Kidney (tissue), 14 donors: ENCODE data around the gene RHOT1. TPM values are rescaled to one million over a fixed set of nuclear protein-coding genes. Genes with fewer than 3 reads are reported as not detected.

Source experiments
- DNase-seq, 5 donors: peaks; one replicate each; pipeline ENCODE4 v3.0.0-alpha.2; 2013 to 2020
- FAIRE-seq: peaks from 2 replicates; lab custom pipeline; 2012; peaks lifted over from hg19 to GRCh38; lab: Jason Lieb, UNC
- H3K27ac ChIP-seq, 2 donors: one replicate each; pipeline ENCODE4 v1.7.0; 2013; ENCODE audit warnings: low read depth in 2 of 2, low read length in 2 of 2, inconsistent platforms in 1 of 2
- H3K27me3 ChIP-seq: one replicate; pipeline ENCODE4 v1.7.1; 2013; ENCODE audit warnings: low read length, inconsistent platforms; ENCODE audit not compliant: control insufficient read depth, insufficient read depth
- H3K36me3 ChIP-seq, 3 donors: one replicate each; pipeline versions ENCODE4 v1.7.0 to v1.7.1; 2013; ENCODE audit warnings: low read length in 3 of 3, control low read depth in 1 of 3, inconsistent platforms in 1 of 3; ENCODE audit not compliant: insufficient read depth in 3 of 3, control insufficient read depth in 2 of 3
- H3K4me1 ChIP-seq, 3 donors: one replicate each; pipeline versions ENCODE4 v1.7.0 to v1.7.1; 2013; ENCODE audit warnings: low read length in 3 of 3, inconsistent platforms in 1 of 3, low read depth in 1 of 3; ENCODE audit not compliant: control insufficient read depth in 2 of 3, insufficient read depth in 2 of 3
- H3K4me3 ChIP-seq, 3 donors: one replicate each; pipeline versions ENCODE4 v1.7.0 to v1.8.1; 2013; ENCODE audit warnings: low read length in 3 of 3, control low read depth in 1 of 3, inconsistent platforms in 1 of 3
- H3K9ac ChIP-seq, 3 donors: one replicate each; pipeline versions ENCODE4 v1.7.0 to v1.7.1; 2013; ENCODE audit warnings: low read length in 3 of 3, control low read depth in 1 of 3, inconsistent platforms in 1 of 3
- H3K9me3 ChIP-seq, 3 donors: one replicate each; pipeline versions ENCODE4 v1.7.0 to v1.7.1; 2013; ENCODE audit warnings: low read length in 3 of 3, control low read depth in 1 of 3, inconsistent platforms in 1 of 3; ENCODE audit not compliant: control insufficient read depth in 2 of 3, insufficient read depth in 1 of 3
- CTCF ChIP-seq: IDR thresholded peaks from 3 replicates; pipeline ENCODE4 v1.5.1; 2012; ENCODE audit warnings: mild to moderate bottlenecking, moderate library complexity, borderline replicate concordance; ENCODE audit not compliant: insufficient read depth; ENCODE audit errors: extremely low read depth
- intact Hi-C: fragments of 100-400 bp; cut with DNase I; formaldehyde crosslinking; loops from one replicate; pipeline ENCODE4 v1.11.1; 2022
- polyA plus RNA-seq: library from polyadenylated mRNA; stranded (reverse); fragments of 350-450 nt; fragmentation: Illumina TruSeq; extraction: RNeasy Lipid Tissue Mini Kit (QIAGEN cat#74804); gene quantifications from one replicate; pipeline ENCODE4 v1.2.3, GENCODE V29; 2014; ENCODE audit warnings: low read depth, low replicate concordance; ENCODE audit not compliant: insufficient read depth
- total RNA-seq: library from RNA; stranded (reverse); fragmentation: NEBNext Ultra II Directional; extraction: Animal tissue kit (Norgen Biotek cat#: 25700); gene quantifications from one replicate; pipeline ENCODE4 v1.2.1, GENCODE V29; 2021
- donor health status: control.
- donor health status: control.
- donor health status: control.
- donor health status: control.
- donor health status: control.
- donor health status: DM: yes; HTN: yes; CAD: no.
- donor health status: Normal renal cell carcinoma (clear cell type).

RHOT1 gene
- total and polyA plus RNA-seq, 2 donors from 2014 or later, result 25.6 to 30.4 TPM

GRCh38 chr17:32258383-32259140 is 116.3 kb downstream of the RHOT1 start:
- FAIRE-seq, result no peak
- Histone ChIP-seq H3K4me1 (peaks cover 0 to 6% (median 4%) of the 10 kb centered on the region in 3 donors), H3K27ac (no peak overlapping the region), H3K36me3 (no peaks in the 10 kb centered on the region), H3K27me3 (no peaks in the 10 kb centered on the region), H3K9ac (no peak overlapping the region), H3K9me3 (no peaks in the 10 kb centered on the region), H3K4me3 (no peak overlapping the region)
- intact Hi-C loops, result no loop called here
- DNase-seq, result peak in 1 of 5 donors; percentile 14
- no peak for TF ChIP-seq CTCF

GRCh38 chr17:32259586-32259985 is 117.3 kb downstream of the RHOT1 start:
- Histone ChIP-seq H3K4me1 (peaks cover 0 to 6% (median 4%) of the 10 kb centered on the region in 3 donors), H3K36me3 (no peaks in the 10 kb centered on the region), H3K27me3 (peaks cover 3% of the 10 kb centered on the region), H3K4me3 (no peak overlapping the region), H3K9me3 (no peaks in the 10 kb centered on the region), H3K9ac (no peak overlapping the region), H3K27ac (no peak overlapping the region)
- peak in 1 of 5 donors; percentile 41 for DNase-seq
- no peak for TF ChIP-seq CTCF
- FAIRE-seq, result no peak
- intact Hi-C loops, result no loop called here

- peaks cover 0 to 2% (median 1%) of the 10 kb centered on the region in 3 donors for H3K4me1 ChIP-seq
- H3K36me3 ChIP-seq, result no peaks in the 10 kb centered on the region
- H3K9ac ChIP-seq, result no peak overlapping the region
- no peak overlapping the region for H3K27ac ChIP-seq
- intact Hi-C loops, result no loop called here
- FAIRE-seq (no peak), DNase-seq (peak in 1 of 5 donors; percentile 15)
- no peak overlapping the region for H3K4me3 ChIP-seq
- TF ChIP-seq CTCF, result no peak
- no peaks in the 10 kb centered on the region for H3K9me3 ChIP-seq
- peaks cover 3% of the 10 kb centered on the region for H3K27me3 ChIP-seq
Observed at GRCh38 chr17:32261417-32261736, 119.1 kb downstream of the RHOT1 start.
